Ishikawa (cell line): ENCODE data around the gene EXOC4.

Experiments used
- CEBPB ChIP-seq: IDR thresholded peaks from 2 replicates; pipeline ENCODE4 v1.6.1; 2012
- CREB1 ChIP-seq: IDR thresholded peaks from 2 replicates; pipeline ENCODE4 v1.6.1; 2012; ENCODE audit warnings: low read depth
- EGR1 ChIP-seq: IDR thresholded peaks from 2 replicates; pipeline ENCODE4 v1.6.1; 2012
- EP300 ChIP-seq: IDR thresholded peaks from 2 replicates; pipeline ENCODE4 v1.6.1; 2012; ENCODE audit warnings: borderline replicate concordance
- FOXM1 ChIP-seq: IDR thresholded peaks from 2 replicates; pipeline ENCODE4 v1.6.1; 2012; ENCODE audit warnings: low read depth, borderline replicate concordance
- NFIC ChIP-seq: IDR thresholded peaks from 2 replicates; pipeline ENCODE4 v1.6.1; 2012
- RAD21 ChIP-seq: IDR thresholded peaks from 2 replicates; pipeline ENCODE4 v1.6.1; 2012; ENCODE audit warnings: low read depth
- TAF1 ChIP-seq: IDR thresholded peaks from 2 replicates; pipeline ENCODE4 v1.6.1; 2012; ENCODE audit warnings: low read depth, mild to moderate bottlenecking
- TCF12 ChIP-seq: IDR thresholded peaks from 2 replicates; pipeline ENCODE4 v1.6.1; 2012; ENCODE audit warnings: low read depth
- TEAD4 ChIP-seq: IDR thresholded peaks from 2 replicates; pipeline ENCODE4 v1.6.1; 2012
- YY1 ChIP-seq: IDR thresholded peaks from 2 replicates; pipeline ENCODE4 v1.6.1; 2012; ENCODE audit warnings: low read depth
- ZBTB7A ChIP-seq: IDR thresholded peaks from 2 replicates; pipeline ENCODE4 v1.6.1; 2012; ENCODE audit warnings: low read depth
- TF ChIP-seq, protein P1 (sequence below): IDR thresholded peaks from 2 replicates; pipeline ENCODE4 v1.6.1; 2012
- TF ChIP-seq, protein P2 (sequence below): IDR thresholded peaks from 2 replicates; pipeline ENCODE4 v1.6.1; 2012; ENCODE audit warnings: low read depth, mild to moderate bottlenecking
- TF ChIP-seq, protein P3 (sequence below): IDR thresholded peaks from 2 replicates; pipeline ENCODE4 v1.6.1; 2012

EXOC4 gene

DNA sequence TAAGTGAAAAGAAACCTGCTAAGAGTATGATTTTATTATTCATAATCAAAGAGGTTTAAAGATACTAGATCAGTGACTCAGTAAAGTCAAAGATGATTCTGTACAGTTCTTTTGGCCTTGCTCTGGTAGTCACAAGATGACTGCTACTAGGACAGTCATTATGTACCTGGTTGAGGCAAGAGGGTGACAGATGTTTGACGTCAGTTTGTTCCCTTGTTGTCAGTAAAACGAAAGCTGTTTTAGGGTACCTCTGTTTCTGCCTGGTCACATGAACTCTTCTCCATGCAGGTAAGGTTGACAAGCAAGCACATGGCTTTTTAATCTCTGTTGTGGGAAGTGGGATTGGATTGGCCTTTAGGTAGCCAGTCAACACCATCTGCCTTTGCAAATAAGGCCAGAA lies 308.0 kb downstream of the EXOC4 start:
- TF ChIP-seq, protein P1, sequence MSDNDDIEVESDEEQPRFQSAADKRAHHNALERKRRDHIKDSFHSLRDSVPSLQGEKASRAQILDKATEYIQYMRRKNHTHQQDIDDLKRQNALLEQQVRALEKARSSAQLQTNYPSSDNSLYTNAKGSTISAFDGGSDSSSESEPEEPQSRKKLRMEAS: no peak
- TF ChIP-seq NFIC (no peak), FOXM1 (no peak), CREB1 (no peak), ZBTB7A (no peak), TCF12 (no peak), RAD21 (no peak), EGR1 (no peak), CEBPB (no peak), TAF1 (no peak), EP300 (no peak), YY1 (no peak), TEAD4 (no peak)
- TF ChIP-seq, protein P2, sequence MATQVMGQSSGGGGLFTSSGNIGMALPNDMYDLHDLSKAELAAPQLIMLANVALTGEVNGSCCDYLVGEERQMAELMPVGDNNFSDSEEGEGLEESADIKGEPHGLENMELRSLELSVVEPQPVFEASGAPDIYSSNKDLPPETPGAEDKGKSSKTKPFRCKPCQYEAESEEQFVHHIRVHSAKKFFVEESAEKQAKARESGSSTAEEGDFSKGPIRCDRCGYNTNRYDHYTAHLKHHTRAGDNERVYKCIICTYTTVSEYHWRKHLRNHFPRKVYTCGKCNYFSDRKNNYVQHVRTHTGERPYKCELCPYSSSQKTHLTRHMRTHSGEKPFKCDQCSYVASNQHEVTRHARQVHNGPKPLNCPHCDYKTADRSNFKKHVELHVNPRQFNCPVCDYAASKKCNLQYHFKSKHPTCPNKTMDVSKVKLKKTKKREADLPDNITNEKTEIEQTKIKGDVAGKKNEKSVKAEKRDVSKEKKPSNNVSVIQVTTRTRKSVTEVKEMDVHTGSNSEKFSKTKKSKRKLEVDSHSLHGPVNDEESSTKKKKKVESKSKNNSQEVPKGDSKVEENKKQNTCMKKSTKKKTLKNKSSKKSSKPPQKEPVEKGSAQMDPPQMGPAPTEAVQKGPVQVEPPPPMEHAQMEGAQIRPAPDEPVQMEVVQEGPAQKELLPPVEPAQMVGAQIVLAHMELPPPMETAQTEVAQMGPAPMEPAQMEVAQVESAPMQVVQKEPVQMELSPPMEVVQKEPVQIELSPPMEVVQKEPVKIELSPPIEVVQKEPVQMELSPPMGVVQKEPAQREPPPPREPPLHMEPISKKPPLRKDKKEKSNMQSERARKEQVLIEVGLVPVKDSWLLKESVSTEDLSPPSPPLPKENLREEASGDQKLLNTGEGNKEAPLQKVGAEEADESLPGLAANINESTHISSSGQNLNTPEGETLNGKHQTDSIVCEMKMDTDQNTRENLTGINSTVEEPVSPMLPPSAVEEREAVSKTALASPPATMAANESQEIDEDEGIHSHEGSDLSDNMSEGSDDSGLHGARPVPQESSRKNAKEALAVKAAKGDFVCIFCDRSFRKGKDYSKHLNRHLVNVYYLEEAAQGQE: no peak
- TF ChIP-seq, protein P3, sequence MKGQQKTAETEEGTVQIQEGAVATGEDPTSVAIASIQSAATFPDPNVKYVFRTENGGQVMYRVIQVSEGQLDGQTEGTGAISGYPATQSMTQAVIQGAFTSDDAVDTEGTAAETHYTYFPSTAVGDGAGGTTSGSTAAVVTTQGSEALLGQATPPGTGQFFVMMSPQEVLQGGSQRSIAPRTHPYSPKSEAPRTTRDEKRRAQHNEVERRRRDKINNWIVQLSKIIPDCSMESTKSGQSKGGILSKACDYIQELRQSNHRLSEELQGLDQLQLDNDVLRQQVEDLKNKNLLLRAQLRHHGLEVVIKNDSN: no peak

DNA sequence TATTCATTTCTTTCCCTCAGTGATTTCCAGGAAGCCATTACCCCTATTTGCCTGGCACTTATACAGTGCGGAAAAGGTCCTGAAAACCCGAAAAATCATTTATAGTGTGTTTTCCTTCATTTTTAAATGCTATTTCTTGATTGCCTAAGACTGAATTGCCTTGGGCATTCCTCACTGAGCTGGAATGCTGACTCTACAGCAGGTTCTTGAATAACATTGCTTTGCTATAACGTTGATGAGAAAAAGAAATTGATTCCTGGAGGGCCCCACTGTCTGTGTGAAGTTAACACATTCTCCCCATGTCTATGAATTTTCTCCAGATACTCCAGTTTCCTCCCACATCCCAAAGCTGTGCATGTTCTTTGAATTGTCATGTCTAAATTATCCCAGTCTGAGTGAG lies 308.5 kb downstream of the EXOC4 start:
- TF ChIP-seq YY1 (no peak), NFIC (no peak), TCF12 (no peak), CEBPB (no peak), TAF1 (no peak)

DNA sequence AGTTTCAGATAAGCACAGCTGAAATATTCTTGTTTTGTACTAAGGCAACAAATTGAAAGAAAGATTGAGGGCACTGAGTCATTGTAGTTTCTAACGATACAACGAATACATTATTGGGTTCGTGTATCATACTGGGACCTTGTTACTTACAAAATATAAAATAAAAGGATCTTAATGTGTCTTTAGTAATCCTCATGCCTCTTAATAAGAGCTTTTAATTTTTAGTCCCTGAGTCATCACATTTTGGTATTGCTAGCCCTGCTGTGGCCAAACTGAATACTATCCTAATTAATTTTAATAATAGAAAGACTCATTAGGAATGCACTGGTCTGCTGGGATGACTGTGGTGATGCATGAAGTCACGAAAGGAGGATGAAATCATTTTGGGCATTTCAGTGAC lies 309.7 kb downstream of the EXOC4 start:
- no peak for TF ChIP-seq CEBPB
- no peak for TF ChIP-seq RAD21
- no peak for TF ChIP-seq YY1
- TF ChIP-seq CREB1: no peak
- TF ChIP-seq TEAD4: no peak
- no peak for TF ChIP-seq FOXM1
- TF ChIP-seq, protein P3: no peak
- no peak for TF ChIP-seq NFIC
- TF ChIP-seq TAF1: no peak
- no peak for TF ChIP-seq EP300
- TF ChIP-seq TCF12: no peak

DNA sequence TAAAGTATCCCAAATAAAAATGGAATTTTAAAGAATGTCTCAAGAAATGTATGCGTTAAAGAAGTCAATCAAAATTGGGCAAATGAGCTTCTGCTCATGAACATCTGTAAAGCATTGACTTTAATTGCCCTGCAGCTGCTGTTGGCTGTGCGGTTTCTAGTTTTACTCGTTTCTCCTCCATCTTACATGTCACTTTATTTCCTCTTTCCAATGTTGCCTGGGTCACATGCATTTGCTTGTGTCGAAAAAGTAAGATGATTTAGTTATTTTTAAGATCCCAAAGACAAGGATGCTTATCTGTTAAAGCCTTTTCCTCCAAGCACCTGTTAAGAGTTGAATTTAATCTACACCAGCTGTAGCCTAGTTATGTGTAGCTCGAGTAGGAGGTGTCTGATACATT lies 310.4 kb downstream of the EXOC4 start:
- TF ChIP-seq TEAD4 (no peak), CREB1 (no peak), RAD21 (no peak), YY1 (no peak), ZBTB7A (no peak), CEBPB (no peak), FOXM1 (no peak), EP300 (no peak), EGR1 (no peak), TAF1 (no peak), TCF12 (no peak), NFIC (no peak)
- TF ChIP-seq, protein P1: no peak
- TF ChIP-seq, protein P2: no peak
- TF ChIP-seq, protein P3: no peak

DNA sequence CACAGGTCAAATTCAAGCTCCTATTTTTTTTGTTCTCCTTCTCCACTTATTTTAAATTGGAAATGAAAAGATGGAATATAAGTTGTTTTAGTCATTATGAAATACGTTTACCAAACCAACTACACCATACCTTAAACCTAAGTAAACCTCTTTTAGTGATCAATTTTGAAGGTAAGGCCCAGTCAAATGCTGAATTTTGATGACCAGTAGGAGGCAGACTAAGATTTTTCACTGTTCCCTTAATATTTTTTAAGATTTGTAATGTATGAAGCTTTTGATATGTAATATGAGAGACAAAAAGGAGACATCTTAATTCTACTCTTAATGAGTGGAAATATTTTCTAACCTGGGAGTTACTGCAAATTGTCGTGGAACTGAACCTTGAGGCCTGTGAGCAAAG lies 311.6 kb downstream of the EXOC4 start:
- TF ChIP-seq ZBTB7A (no peak), CEBPB (no peak), FOXM1 (no peak), TAF1 (no peak), EP300 (no peak), EGR1 (no peak), CREB1 (no peak), YY1 (no peak), TCF12 (no peak), NFIC (no peak), RAD21 (no peak)
- TF ChIP-seq, protein P3: no peak
- TF ChIP-seq, protein P1: no peak
- TF ChIP-seq, protein P2: no peak
